K562 (cell line): Measurements from ENCODE around the gene HNRNPH3. TPM values are rescaled to one million over a fixed set of nuclear protein-coding genes. Genes with fewer than 3 reads are reported as not detected.

Experiments used
- ATF1 ChIP-seq, 2 experiments: fragments of 450-650 bp in 1 of 2; IDR thresholded peaks; 2 replicates each; pipeline ENCODE4 v1.6.1; 2016; ENCODE audit warnings: missing compliant biosample characterization in 1 of 2, missing genetic modification characterization in 1 of 2
- COPS2 ChIP-seq: fragments of 450-650 bp; conservative IDR thresholded peaks from 2 replicates; pipeline ENCODE4 v1.6.1; 2016; ENCODE audit warnings: mild to moderate bottlenecking, moderate library complexity
- EP400 ChIP-seq: fragments of 450-650 bp; IDR thresholded peaks from 2 replicates; pipeline ENCODE4 v1.6.1; 2017; ENCODE audit warnings: antibody characterized with exemption, mild to moderate bottlenecking, moderate library complexity
- HIVEP1 ChIP-seq: fragments of 250-450 bp; sonication (Bioruptor Pico); IDR thresholded peaks from 2 replicates; pipeline ENCODE4 v1.4.0; 2020; ENCODE audit warnings: mild to moderate bottlenecking
- JUND ChIP-seq, 2 experiments: IDR thresholded peaks; 2 replicates in 1 of 2; 3 replicates in 1 of 2; pipeline ENCODE4 v1.6.1; 2011; ENCODE audit warnings: borderline replicate concordance in 2 of 2, low read depth in 2 of 2, low read length in 2 of 2, improper control_type of control experiment in 1 of 2, missing biosample characterization in 1 of 2, missing genetic modification characterization in 1 of 2, missing genetic modification reagents in 1 of 2
- RCOR1 ChIP-seq, 2 experiments: IDR thresholded peaks; 2 replicates each; pipeline ENCODE4 v1.6.1; 2012; ENCODE audit warnings: low read depth in 2 of 2, low read length in 2 of 2, borderline replicate concordance in 1 of 2, improper control_type of control experiment in 1 of 2
- SOX6 ChIP-seq: fragments of 450-650 bp; IDR thresholded peaks from 2 replicates; pipeline ENCODE4 v1.6.1; 2014; ENCODE audit warnings: mild to moderate bottlenecking
- YBX1 ChIP-seq: fragments of 450-650 bp; IDR thresholded peaks from 2 replicates; pipeline ENCODE4 v1.7.1; 2016; ENCODE audit warnings: mild to moderate bottlenecking
- ZFP36 ChIP-seq: fragments of 150-350 bp; IDR thresholded peaks from 2 replicates; pipeline ENCODE4 v1.6.1; 2018; ENCODE audit warnings: low read length, low read depth; ENCODE audit not compliant: partially characterized antibody
- ZKSCAN1 ChIP-seq: fragments of 150-350 bp; IDR thresholded peaks from 2 replicates; pipeline ENCODE4 v1.6.1; 2016; ENCODE audit warnings: low read depth, low read length
- ZNF324 ChIP-seq: fragments of 250-450 bp; sonication (Bioruptor Pico); IDR thresholded peaks from 2 replicates; pipeline ENCODE4 v1.4.0; 2020; ENCODE audit warnings: mild to moderate bottlenecking
- ZNF583 ChIP-seq: fragments of 250-450 bp; sonication (Bioruptor Pico); IDR thresholded peaks from 2 replicates; pipeline ENCODE4 v1.4.0; 2020
- ZNF780A ChIP-seq: fragments of 250-450 bp; sonication (Bioruptor Pico); IDR thresholded peaks from 2 replicates; pipeline ENCODE4 v1.5.0; 2021; ENCODE audit warnings: mild to moderate bottlenecking
- polyA plus RNA-seq, 8 experiments: library from polyadenylated mRNA; depleted of rRNA in 4 of 8; stranded (reverse) in 5 of 8; unstranded in 3 of 8; fragments of >200 nt; fragmentation: Nextera tagmentation in 2 of 8; fragmentation: Illumina TruSeq in 1 of 8; extraction: Ambion mirVana in 2 of 8; extraction: Trizol in 1 of 8; gene quantifications; 2 replicates each; pipeline versions ENCODE4 v1.2.1 to v1.2.3, GENCODE V29; 2011 to 2014; ENCODE audit warnings: inconsistent platforms in 1 of 8, missing spikeins in 1 of 8
- total RNA-seq, 7 experiments: library from RNA; depleted of rRNA in 6 of 7; stranded (reverse); fragments of >200 nt in 6 of 7; fragmentation: Illumina TruSeq in 2 of 7; extraction: Trizol in 2 of 7; gene quantifications; 2 replicates each; pipeline versions ENCODE4 v1.2.1 to v1.2.3, GENCODE V29; 2011 to 2021; ENCODE audit warnings: low replicate concordance in 1 of 7
- TF ChIP-seq, protein P1 (sequence below): fragments of 250-450 bp; sonication (Bioruptor Pico); IDR thresholded peaks from 2 replicates; pipeline ENCODE4 v1.8.0; 2022; ENCODE audit warnings: moderate library complexity, mild to moderate bottlenecking, inconsistent platforms
- TF ChIP-seq, protein P2 (sequence below), 2 experiments: fragments of 250-450 bp in 1 of 2; fragments of 450-650 bp in 1 of 2; sonication (Bioruptor Pico) in 1 of 2; IDR thresholded peaks; 2 replicates each; pipeline versions ENCODE4 v1.6.1 to v1.8.0; 2016 to 2021; ENCODE audit warnings: mild to moderate bottlenecking in 2 of 2, moderate library complexity in 2 of 2, missing compliant biosample characterization in 1 of 2, missing genetic modification characterization in 1 of 2
- TF ChIP-seq, protein P3 (sequence below): IDR thresholded peaks from 2 replicates; pipeline ENCODE4 v1.6.1; 2014; ENCODE audit warnings: antibody characterized with exemption
- TF ChIP-seq, protein P4 (sequence below), 2 experiments: fragments of 150-350 bp in 1 of 2; IDR thresholded peaks; 2 replicates each; pipeline ENCODE4 v1.6.1; 2012 to 2016; ENCODE audit warnings: low read depth in 2 of 2, low read length in 2 of 2, mild to moderate bottlenecking in 1 of 2, moderate library complexity in 1 of 2
- TF ChIP-seq, protein P5 (sequence below): fragments of 250-450 bp; sonication (Bioruptor Pico); IDR thresholded peaks from 2 replicates; pipeline ENCODE4 v1.5.0; 2020; ENCODE audit warnings: mild to moderate bottlenecking, borderline replicate concordance

HNRNPH3 gene
- total and polyA plus RNA-seq, 9 of the 15 experiments (the other 6 are each of a cell fraction or from before 2014, with no cell fraction given), result 52.8 to 562 (median 152) TPM

DNA sequence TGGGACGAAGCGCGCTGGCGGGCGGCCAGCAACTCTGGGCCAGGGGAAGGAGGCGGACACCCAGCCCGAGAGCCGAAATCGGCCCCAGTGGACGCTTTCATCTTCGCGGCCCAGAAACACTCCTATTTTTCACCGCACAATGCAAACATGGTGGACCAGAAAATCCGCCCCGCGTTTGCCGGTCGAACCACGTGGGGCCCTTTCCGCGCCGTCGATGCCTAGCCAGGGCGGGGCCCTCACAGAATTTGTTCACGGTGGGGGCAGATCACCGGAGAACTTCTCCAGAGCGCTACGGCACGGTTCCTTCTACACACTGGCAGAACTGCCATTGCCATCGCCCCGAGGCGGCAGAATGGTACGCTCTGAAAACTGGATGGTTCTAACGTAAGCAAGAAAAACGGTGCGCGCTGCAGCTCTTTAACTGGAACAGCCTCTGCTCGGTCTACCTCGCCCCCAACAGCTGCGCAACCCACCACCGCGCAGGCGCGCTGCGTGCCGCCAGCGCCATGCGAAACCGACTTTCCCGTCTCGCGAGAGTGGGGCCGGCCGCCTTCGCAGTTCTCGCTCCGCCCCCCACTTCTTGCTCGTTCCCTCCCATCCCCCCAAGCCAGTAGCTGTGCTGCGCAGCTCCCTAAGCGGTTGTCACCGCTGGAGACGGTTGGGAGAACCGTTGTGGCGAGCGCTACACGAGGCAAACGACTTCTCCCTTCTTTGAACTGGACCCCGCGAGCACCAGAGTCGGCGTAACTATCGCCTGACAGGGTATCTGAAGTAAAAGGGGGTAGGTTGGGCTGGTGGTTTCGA lies at the start of gene HNRNPH3 (continued):
- TF ChIP-seq, protein P1, sequence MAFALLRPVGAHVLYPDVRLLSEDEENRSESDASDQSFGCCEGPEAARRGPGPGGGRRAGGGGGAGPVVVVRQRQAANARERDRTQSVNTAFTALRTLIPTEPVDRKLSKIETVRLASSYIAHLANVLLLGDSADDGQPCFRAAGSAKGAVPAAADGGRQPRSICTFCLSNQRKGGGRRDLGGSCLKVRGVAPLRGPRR (CRISPR knock-in tag), result no peak
- peak; percentile 98 for TF ChIP-seq EP400
- 0 out of 2 replicates have a peak, but pooled peaks have one; percentile 43 for TF ChIP-seq ZNF780A (CRISPR knock-in tag)
- TF ChIP-seq RCOR1 (IDR thresholded peaks at IDR 0.05; ENCODE audit: borderline replicate concordance in 1 of 2, low read depth in 2 of 2, low read length in 2 of 2), result 0 out of 4 replicates have a peak, but pooled peaks of 1 of the 2 experiments have one; percentile 3
- TF ChIP-seq, protein P2, sequence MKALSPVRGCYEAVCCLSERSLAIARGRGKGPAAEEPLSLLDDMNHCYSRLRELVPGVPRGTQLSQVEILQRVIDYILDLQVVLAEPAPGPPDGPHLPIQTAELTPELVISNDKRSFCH (CRISPR knock-in tag; IDR thresholded peaks at IDR 0.05), result no peak
- TF ChIP-seq, protein P2 (tag; IDR thresholded peaks at IDR 0.05), result peak; percentile 91
- TF ChIP-seq COPS2, result no peak
- peak; percentile 29; the same call in 1 of the 2 replicates for TF ChIP-seq SOX6
- peak; percentile 31; the same call in 1 of the 2 replicates for TF ChIP-seq JUND (IDR thresholded peaks at IDR 0.05; ENCODE audit: borderline replicate concordance, low read depth, low read length)
- peak; percentile 9; the same call in 1 of the 3 replicates for TF ChIP-seq JUND (tag; IDR thresholded peaks at IDR 0.05; ENCODE audit: borderline replicate concordance, low read depth, low read length)
- peak; percentile 62 for TF ChIP-seq ZNF583
- TF ChIP-seq, protein P3, sequence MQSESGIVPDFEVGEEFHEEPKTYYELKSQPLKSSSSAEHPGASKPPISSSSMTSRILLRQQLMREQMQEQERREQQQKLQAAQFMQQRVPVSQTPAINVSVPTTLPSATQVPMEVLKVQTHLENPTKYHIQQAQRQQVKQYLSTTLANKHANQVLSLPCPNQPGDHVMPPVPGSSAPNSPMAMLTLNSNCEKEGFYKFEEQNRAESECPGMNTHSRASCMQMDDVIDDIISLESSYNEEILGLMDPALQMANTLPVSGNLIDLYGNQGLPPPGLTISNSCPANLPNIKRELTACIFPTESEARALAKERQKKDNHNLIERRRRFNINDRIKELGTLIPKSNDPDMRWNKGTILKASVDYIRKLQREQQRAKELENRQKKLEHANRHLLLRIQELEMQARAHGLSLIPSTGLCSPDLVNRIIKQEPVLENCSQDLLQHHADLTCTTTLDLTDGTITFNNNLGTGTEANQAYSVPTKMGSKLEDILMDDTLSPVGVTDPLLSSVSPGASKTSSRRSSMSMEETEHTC, result no peak; the same call in 1 of the 2 replicates
- TF ChIP-seq, protein P4, sequence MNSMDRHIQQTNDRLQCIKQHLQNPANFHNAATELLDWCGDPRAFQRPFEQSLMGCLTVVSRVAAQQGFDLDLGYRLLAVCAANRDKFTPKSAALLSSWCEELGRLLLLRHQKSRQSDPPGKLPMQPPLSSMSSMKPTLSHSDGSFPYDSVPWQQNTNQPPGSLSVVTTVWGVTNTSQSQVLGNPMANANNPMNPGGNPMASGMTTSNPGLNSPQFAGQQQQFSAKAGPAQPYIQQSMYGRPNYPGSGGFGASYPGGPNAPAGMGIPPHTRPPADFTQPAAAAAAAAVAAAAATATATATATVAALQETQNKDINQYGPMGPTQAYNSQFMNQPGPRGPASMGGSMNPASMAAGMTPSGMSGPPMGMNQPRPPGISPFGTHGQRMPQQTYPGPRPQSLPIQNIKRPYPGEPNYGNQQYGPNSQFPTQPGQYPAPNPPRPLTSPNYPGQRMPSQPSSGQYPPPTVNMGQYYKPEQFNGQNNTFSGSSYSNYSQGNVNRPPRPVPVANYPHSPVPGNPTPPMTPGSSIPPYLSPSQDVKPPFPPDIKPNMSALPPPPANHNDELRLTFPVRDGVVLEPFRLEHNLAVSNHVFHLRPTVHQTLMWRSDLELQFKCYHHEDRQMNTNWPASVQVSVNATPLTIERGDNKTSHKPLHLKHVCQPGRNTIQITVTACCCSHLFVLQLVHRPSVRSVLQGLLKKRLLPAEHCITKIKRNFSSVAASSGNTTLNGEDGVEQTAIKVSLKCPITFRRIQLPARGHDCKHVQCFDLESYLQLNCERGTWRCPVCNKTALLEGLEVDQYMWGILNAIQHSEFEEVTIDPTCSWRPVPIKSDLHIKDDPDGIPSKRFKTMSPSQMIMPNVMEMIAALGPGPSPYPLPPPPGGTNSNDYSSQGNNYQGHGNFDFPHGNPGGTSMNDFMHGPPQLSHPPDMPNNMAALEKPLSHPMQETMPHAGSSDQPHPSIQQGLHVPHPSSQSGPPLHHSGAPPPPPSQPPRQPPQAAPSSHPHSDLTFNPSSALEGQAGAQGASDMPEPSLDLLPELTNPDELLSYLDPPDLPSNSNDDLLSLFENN (IDR thresholded peaks at IDR 0.05; ENCODE audit: low read depth in 2 of 2, low read length in 2 of 2), result peak in 1 of 2 experiments; percentile 75; a peak in 1 of 4 replicates
- peak; percentile 35 for TF ChIP-seq ZFP36
- TF ChIP-seq, protein P5, sequence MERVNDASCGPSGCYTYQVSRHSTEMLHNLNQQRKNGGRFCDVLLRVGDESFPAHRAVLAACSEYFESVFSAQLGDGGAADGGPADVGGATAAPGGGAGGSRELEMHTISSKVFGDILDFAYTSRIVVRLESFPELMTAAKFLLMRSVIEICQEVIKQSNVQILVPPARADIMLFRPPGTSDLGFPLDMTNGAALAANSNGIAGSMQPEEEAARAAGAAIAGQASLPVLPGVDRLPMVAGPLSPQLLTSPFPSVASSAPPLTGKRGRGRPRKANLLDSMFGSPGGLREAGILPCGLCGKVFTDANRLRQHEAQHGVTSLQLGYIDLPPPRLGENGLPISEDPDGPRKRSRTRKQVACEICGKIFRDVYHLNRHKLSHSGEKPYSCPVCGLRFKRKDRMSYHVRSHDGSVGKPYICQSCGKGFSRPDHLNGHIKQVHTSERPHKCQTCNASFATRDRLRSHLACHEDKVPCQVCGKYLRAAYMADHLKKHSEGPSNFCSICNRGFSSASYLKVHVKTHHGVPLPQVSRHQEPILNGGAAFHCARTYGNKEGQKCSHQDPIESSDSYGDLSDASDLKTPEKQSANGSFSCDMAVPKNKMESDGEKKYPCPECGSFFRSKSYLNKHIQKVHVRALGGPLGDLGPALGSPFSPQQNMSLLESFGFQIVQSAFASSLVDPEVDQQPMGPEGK (CRISPR knock-in tag), result peak; percentile 80; the same call in 1 of the 2 replicates
- TF ChIP-seq ZKSCAN1, result peak; percentile 25; the same call in 1 of the 2 replicates
- peak; percentile 78; the same call in 1 of the 2 replicates for TF ChIP-seq HIVEP1 (CRISPR knock-in tag)
- TF ChIP-seq ATF1 (CRISPR knock-in tag; IDR thresholded peaks at IDR 0.05), result no peak
- peak; percentile 88 for TF ChIP-seq ATF1 (tag; IDR thresholded peaks at IDR 0.05)
- no peak for TF ChIP-seq YBX1
- peak; percentile 51; the same call in 1 of the 2 replicates for TF ChIP-seq ZNF324 (CRISPR knock-in tag)
